HepG2 (cell line): ENCODE measurements around the gene IST1. TPM values are rescaled to one million over a fixed set of nuclear protein-coding genes. Genes with fewer than 3 reads are reported as not detected.

Experiments used
- CEBPG ChIP-seq: IDR thresholded peaks from 2 replicates; pipeline ENCODE4 v1.6.1; 2016
- FOSL1 ChIP-seq: sonication (generic); formaldehyde crosslinking; IDR thresholded peaks from 2 replicates; pipeline ENCODE4 v1.9.0; 2021; ENCODE audit warnings: missing genetic modification reagents, borderline replicate concordance
- SOX5 ChIP-seq: IDR thresholded peaks from 2 replicates; pipeline ENCODE4 v1.6.1; 2016; ENCODE audit warnings: borderline replicate concordance
- ZBTB3 ChIP-seq: sonication (generic); formaldehyde crosslinking; IDR thresholded peaks from 2 replicates; pipeline ENCODE4 v1.4.0; 2020; ENCODE audit warnings: low read depth, mild to moderate bottlenecking, moderate library complexity, missing genetic modification reagents, borderline replicate concordance
- ZNF430 ChIP-seq: sonication (generic); formaldehyde crosslinking; IDR thresholded peaks from 2 replicates; pipeline ENCODE4 v1.9.0; 2021; ENCODE audit warnings: mild to moderate bottlenecking, missing genetic modification reagents
- ZNF557 ChIP-seq: sonication (generic); formaldehyde crosslinking; IDR thresholded peaks from 2 replicates; pipeline ENCODE4 v1.4.0; 2020; ENCODE audit warnings: missing genetic modification reagents
- ZNF589 ChIP-seq: sonication (generic); formaldehyde crosslinking; conservative IDR thresholded peaks from 2 replicates; pipeline ENCODE4 v1.8.0; 2022; ENCODE audit warnings: mild to moderate bottlenecking, moderate library complexity, missing genetic modification reagents
- ZNF615 ChIP-seq: sonication (generic); formaldehyde crosslinking; IDR thresholded peaks from 2 replicates; pipeline ENCODE4 v1.5.0; 2020; ENCODE audit warnings: mild to moderate bottlenecking, missing genetic modification reagents, borderline replicate concordance
- ZNF629 ChIP-seq: sonication (generic); formaldehyde crosslinking; conservative IDR thresholded peaks from 2 replicates; pipeline ENCODE4 v1.5.0; 2020; ENCODE audit warnings: missing genetic modification reagents
- ZSCAN21 ChIP-seq: sonication (generic); formaldehyde crosslinking; IDR thresholded peaks from 2 replicates; pipeline ENCODE4 v1.8.0; 2022; ENCODE audit warnings: mild to moderate bottlenecking, missing genetic modification reagents, moderate library complexity, borderline replicate concordance
- polyA plus RNA-seq, 8 experiments: library from polyadenylated mRNA; depleted of rRNA in 3 of 8; stranded (reverse) in 7 of 8; unstranded in 1 of 8; fragments of >200 nt; fragmentation: Illumina TruSeq in 4 of 8; extraction: Trizol in 4 of 8; gene quantifications; 2 replicates each; pipeline versions ENCODE4 v1.2.1 to v1.2.3, GENCODE V29; 2011 to 2016; ENCODE audit warnings: low read depth in 4 of 8, missing spikeins in 1 of 8, mixed read lengths in 1 of 8; ENCODE audit not compliant: insufficient read depth in 1 of 8
- total RNA-seq, 5 experiments: library from RNA; depleted of rRNA; stranded (reverse); fragments of >200 nt; fragmentation: Illumina TruSeq; extraction: Trizol; gene quantifications; 2 replicates each; pipeline ENCODE4 v1.2.3, GENCODE V29; 2016; ENCODE audit warnings: low read depth in 1 of 5
- TF ChIP-seq, protein P1 (sequence below): sonication (generic); formaldehyde crosslinking; conservative IDR thresholded peaks from 2 replicates; pipeline ENCODE4 v1.8.0; 2022; ENCODE audit warnings: low read depth, missing genetic modification reagents
- TF ChIP-seq, protein P2 (sequence below): sonication (generic); formaldehyde crosslinking; IDR thresholded peaks from 2 replicates; pipeline ENCODE4 v1.4.0; 2020; ENCODE audit warnings: missing genetic modification reagents; ENCODE audit errors: not compliant biosample characterization
- TF ChIP-seq, protein P3 (sequence below): IDR thresholded peaks from 2 replicates; pipeline ENCODE4 v1.6.1; 2016; ENCODE audit warnings: low read depth
- TF ChIP-seq, protein P4 (sequence below): sonication (generic); formaldehyde crosslinking; IDR thresholded peaks from 2 replicates; pipeline ENCODE4 v1.5.0; 2020; ENCODE audit warnings: mild to moderate bottlenecking, missing genetic modification reagents
- TF ChIP-seq, protein P5 (sequence below): sonication (generic); formaldehyde crosslinking; IDR thresholded peaks from 2 replicates; pipeline ENCODE4 v1.8.1; 2023; ENCODE audit warnings: mild to moderate bottlenecking, missing genetic modification reagents
- TF ChIP-seq, protein P6 (sequence below): sonication (generic); formaldehyde crosslinking; IDR thresholded peaks from 2 replicates; pipeline ENCODE4 v1.4.0; 2020; ENCODE audit warnings: mild to moderate bottlenecking, low read depth, missing genetic modification reagents
- TF ChIP-seq, protein P7 (sequence below): sonication (generic); formaldehyde crosslinking; IDR thresholded peaks from 2 replicates; pipeline ENCODE4 v1.4.0; 2020; ENCODE audit warnings: missing genetic modification reagents

Gene IST1
- total and polyA plus RNA-seq, 2 of the 13 experiments (the other 11 are each of a cell fraction or from before 2014, with no cell fraction given) = 346 to 415 TPM

DNA sequence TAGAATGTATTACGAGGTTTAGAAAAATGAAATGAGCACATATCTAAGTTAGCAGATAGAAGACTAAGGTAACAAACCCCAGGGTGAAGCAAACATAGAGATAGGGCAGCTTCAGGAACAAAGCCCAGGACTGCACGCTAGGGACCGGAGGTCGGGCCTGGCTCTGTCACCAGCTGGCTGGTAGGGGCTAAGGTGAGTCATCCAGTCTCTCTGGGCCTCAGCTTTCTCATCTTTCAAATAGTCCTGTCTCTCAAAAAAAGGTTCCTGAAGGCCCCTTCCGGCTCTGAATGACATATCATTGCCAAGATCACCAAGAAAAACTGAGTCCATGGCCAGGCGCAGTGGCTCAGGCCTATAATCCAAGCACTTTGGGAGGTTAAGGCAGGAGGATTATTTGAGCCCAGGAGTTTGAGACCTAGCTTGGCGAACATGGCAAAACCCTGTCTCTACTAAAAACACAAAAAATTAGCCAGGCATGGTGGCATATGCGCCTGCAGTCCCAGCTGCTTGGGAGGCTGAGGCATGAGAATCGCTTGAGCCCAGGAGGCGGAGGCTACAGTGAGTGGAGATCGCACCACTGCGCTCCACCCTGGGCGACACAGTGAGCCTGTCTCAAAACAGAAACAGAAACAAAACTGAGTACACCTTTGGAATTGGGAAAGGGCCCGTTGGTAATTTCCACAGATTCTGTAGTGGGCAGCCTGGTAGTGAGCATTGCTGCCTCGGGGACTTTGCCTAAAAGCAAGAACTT is 78.9 kb downstream of the IST1 start (continued):
- TF ChIP-seq ZBTB3 = no peak
- TF ChIP-seq ZNF589 (CRISPR knock-in tag) = no peak
- TF ChIP-seq, protein P1, sequence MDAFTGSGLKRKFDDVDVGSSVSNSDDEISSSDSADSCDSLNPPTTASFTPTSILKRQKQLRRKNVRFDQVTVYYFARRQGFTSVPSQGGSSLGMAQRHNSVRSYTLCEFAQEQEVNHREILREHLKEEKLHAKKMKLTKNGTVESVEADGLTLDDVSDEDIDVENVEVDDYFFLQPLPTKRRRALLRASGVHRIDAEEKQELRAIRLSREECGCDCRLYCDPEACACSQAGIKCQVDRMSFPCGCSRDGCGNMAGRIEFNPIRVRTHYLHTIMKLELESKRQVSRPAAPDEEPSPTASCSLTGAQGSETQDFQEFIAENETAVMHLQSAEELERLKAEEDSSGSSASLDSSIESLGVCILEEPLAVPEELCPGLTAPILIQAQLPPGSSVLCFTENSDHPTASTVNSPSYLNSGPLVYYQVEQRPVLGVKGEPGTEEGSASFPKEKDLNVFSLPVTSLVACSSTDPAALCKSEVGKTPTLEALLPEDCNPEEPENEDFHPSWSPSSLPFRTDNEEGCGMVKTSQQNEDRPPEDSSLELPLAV (CRISPR knock-in tag) = no peak
- TF ChIP-seq, protein P2, sequence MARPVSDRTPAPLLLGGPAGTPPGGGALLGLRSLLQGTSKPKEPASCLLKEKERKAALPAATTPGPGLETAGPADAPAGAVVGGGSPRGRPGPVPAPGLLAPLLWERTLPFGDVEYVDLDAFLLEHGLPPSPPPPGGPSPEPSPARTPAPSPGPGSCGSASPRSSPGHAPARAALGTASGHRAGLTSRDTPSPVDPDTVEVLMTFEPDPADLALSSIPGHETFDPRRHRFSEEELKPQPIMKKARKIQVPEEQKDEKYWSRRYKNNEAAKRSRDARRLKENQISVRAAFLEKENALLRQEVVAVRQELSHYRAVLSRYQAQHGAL = no peak
- TF ChIP-seq ZNF629 (CRISPR knock-in tag) = 0 out of 2 replicates have a peak, but pooled peaks have one; percentile 19
- TF ChIP-seq, protein P3, sequence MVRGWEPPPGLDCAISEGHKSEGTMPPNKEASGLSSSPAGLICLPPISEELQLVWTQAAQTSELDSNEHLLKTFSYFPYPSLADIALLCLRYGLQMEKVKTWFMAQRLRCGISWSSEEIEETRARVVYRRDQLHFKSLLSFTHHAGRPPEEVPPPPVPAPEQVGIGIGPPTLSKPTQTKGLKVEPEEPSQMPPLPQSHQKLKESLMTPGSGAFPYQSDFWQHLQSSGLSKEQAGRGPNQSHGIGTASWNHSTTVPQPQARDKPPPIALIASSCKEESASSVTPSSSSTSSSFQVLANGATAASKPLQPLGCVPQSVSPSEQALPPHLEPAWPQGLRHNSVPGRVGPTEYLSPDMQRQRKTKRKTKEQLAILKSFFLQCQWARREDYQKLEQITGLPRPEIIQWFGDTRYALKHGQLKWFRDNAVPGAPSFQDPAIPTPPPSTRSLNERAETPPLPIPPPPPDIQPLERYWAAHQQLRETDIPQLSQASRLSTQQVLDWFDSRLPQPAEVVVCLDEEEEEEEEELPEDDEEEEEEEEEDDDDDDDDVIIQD (CRISPR knock-in tag) = 0 out of 2 replicates have a peak, but pooled peaks have one; percentile 48
- TF ChIP-seq SOX5 (CRISPR knock-in tag) = peak; percentile 9; the same call in 1 of the 2 replicates
- TF ChIP-seq ZNF557 (CRISPR knock-in tag) = no peak
- TF ChIP-seq, protein P4, sequence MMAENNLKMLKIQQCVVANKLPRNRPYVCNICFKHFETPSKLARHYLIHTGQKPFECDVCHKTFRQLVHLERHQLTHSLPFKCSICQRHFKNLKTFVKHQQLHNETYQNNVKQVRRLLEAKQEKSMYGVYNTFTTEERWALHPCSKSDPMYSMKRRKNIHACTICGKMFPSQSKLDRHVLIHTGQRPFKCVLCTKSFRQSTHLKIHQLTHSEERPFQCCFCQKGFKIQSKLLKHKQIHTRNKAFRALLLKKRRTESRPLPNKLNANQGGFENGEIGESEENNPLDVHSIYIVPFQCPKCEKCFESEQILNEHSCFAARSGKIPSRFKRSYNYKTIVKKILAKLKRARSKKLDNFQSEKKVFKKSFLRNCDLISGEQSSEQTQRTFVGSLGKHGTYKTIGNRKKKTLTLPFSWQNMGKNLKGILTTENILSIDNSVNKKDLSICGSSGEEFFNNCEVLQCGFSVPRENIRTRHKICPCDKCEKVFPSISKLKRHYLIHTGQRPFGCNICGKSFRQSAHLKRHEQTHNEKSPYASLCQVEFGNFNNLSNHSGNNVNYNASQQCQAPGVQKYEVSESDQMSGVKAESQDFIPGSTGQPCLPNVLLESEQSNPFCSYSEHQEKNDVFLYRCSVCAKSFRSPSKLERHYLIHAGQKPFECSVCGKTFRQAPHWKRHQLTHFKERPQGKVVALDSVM = peak; percentile 78
- peak; percentile 78 for TF ChIP-seq FOSL1
- TF ChIP-seq ZNF615 (CRISPR knock-in tag) = no peak
- TF ChIP-seq, protein P5, sequence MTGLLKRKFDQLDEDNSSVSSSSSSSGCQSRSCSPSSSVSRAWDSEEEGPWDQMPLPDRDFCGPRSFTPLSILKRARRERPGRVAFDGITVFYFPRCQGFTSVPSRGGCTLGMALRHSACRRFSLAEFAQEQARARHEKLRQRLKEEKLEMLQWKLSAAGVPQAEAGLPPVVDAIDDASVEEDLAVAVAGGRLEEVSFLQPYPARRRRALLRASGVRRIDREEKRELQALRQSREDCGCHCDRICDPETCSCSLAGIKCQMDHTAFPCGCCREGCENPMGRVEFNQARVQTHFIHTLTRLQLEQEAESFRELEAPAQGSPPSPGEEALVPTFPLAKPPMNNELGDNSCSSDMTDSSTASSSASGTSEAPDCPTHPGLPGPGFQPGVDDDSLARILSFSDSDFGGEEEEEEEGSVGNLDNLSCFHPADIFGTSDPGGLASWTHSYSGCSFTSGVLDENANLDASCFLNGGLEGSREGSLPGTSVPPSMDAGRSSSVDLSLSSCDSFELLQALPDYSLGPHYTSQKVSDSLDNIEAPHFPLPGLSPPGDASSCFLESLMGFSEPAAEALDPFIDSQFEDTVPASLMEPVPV (CRISPR knock-in tag) = peak; percentile 62; the same call in 1 of the 2 replicates
- no peak for TF ChIP-seq ZNF430 (CRISPR knock-in tag)
- TF ChIP-seq ZSCAN21 = no peak
- TF ChIP-seq, protein P6, sequence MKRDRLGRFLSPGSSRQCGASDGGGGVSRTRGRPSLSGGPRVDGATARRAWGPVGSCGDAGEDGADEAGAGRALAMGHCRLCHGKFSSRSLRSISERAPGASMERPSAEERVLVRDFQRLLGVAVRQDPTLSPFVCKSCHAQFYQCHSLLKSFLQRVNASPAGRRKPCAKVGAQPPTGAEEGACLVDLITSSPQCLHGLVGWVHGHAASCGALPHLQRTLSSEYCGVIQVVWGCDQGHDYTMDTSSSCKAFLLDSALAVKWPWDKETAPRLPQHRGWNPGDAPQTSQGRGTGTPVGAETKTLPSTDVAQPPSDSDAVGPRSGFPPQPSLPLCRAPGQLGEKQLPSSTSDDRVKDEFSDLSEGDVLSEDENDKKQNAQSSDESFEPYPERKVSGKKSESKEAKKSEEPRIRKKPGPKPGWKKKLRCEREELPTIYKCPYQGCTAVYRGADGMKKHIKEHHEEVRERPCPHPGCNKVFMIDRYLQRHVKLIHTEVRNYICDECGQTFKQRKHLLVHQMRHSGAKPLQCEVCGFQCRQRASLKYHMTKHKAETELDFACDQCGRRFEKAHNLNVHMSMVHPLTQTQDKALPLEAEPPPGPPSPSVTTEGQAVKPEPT (CRISPR knock-in tag) = no peak
- no peak for TF ChIP-seq CEBPG (CRISPR knock-in tag)
- TF ChIP-seq, protein P7, sequence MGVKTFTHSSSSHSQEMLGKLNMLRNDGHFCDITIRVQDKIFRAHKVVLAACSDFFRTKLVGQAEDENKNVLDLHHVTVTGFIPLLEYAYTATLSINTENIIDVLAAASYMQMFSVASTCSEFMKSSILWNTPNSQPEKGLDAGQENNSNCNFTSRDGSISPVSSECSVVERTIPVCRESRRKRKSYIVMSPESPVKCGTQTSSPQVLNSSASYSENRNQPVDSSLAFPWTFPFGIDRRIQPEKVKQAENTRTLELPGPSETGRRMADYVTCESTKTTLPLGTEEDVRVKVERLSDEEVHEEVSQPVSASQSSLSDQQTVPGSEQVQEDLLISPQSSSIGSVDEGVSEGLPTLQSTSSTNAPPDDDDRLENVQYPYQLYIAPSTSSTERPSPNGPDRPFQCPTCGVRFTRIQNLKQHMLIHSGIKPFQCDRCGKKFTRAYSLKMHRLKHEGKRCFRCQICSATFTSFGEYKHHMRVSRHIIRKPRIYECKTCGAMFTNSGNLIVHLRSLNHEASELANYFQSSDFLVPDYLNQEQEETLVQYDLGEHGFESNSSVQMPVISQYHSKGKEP (CRISPR knock-in tag) = no peak
